ENCODE results near the gene OSBP2.

The OSBP2 gene

DNA sequence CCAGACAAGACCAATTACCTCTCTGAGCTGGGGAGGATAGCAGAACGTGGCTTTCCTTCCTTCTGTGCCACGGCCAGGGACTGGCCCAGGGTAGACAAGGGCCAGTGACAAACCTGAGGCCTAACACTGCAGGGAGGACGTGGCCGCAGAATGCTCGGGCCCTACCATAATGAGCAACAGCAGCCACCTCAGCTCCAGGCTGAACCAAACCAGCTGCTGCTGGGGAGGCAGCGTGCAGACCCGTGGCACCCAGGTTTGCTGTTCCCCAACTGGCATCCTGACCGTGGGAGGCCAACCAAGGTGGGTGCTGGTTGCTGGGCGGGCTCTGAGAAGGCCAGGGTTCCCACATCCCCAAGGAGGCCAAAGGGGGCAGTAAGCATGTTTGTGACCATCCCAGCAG, 190.9 kb downstream of the OSBP2 start:
- DNase-seq (ENCODE audit: low read depth): no peak
- no peak overlapping the region for H3K4me3 ChIP-seq (ENCODE audit: low read depth, low read length)
- TF ChIP-seq, protein P1, sequence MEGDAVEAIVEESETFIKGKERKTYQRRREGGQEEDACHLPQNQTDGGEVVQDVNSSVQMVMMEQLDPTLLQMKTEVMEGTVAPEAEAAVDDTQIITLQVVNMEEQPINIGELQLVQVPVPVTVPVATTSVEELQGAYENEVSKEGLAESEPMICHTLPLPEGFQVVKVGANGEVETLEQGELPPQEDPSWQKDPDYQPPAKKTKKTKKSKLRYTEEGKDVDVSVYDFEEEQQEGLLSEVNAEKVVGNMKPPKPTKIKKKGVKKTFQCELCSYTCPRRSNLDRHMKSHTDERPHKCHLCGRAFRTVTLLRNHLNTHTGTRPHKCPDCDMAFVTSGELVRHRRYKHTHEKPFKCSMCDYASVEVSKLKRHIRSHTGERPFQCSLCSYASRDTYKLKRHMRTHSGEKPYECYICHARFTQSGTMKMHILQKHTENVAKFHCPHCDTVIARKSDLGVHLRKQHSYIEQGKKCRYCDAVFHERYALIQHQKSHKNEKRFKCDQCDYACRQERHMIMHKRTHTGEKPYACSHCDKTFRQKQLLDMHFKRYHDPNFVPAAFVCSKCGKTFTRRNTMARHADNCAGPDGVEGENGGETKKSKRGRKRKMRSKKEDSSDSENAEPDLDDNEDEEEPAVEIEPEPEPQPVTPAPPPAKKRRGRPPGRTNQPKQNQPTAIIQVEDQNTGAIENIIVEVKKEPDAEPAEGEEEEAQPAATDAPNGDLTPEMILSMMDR (conservative IDR thresholded peaks at IDR 0.05; ENCODE audit: low read depth, low read length): no peak

DNA sequence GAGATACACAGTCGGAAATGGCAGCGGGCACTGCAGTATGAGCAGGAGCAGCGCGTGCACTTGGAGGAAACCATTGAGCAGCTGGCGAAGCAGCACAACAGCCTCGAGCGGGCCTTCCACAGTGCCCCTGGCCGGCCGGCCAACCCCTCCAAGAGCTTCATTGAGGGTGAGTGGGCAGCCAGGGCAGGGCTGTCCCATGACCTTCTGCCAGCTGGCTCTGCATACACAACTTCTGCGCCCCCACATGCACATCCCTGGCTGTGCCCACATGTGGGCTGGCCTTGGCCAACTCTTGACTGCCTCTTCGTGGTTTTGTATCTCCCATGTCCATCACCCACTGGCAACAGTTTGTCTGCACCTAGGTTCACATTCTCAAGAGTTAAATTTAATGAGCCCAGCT, 192.8 kb downstream of the OSBP2 start:
- H3K4me3 ChIP-seq (ENCODE audit: low read depth, low read length): no peak overlapping the region
- TF ChIP-seq, protein P1 (conservative IDR thresholded peaks at IDR 0.05; ENCODE audit: low read depth, low read length): no peak
- DNase-seq (ENCODE audit: low read depth): no peak

- H3K4me3 ChIP-seq (ENCODE audit: low read depth, low read length): no peak overlapping the region
- TF ChIP-seq, protein P1 (conservative IDR thresholded peaks at IDR 0.05; ENCODE audit: low read depth, low read length): no peak
- no peak for DNase-seq (ENCODE audit: low read depth)
Observed at GRCh38 chr22:30887861-30888260, 193.2 kb downstream of the OSBP2 start.

DNA sequence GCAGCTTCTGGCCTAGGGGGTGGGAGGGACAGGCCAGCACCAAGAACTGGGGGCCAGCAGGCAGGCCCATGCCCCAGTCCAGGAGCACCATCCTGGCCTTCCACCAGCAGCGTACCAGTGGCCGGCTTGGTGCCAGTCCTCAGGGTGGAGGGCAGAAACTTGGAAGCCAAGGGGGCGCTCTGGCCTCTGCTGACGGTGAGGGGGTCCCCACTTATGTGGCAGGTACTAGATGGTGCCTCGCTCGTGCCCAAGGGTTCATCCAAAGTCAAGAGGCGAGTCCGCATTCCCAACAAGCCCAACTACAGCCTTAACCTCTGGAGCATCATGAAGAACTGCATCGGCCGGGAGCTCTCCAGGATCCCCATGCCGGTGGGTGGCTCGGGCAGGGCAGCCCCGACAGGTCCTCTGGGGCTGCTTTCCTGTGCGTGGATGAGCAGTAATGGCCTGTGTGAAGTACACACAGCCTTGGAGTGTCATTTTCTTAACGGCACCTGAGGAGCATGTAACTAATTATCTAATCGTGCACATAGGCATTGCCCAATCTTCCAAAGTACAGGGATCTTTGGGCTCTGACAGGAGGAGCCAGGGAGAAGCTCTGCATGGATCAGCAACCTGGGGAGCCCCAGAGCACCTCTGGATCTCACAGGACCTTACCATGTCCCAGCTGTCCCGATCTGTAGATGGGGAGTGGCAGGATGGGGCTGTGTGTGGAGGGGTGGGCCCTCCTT, 194.8 kb downstream of the OSBP2 start:
- DNase-seq (ENCODE audit: low read depth): no peak
- TF ChIP-seq, protein P1 (conservative IDR thresholded peaks at IDR 0.05; ENCODE audit: low read depth, low read length): no peak
- no peak overlapping the region for H3K4me3 ChIP-seq (ENCODE audit: low read depth, low read length)

GRCh38 chr22:30889996-30890480, 195.4 kb downstream of the OSBP2 start:
- H3K4me3 ChIP-seq (ENCODE audit: low read depth, low read length): no peak overlapping the region
- TF ChIP-seq, protein P1 (conservative IDR thresholded peaks at IDR 0.05; ENCODE audit: low read depth, low read length): no peak
- DNase-seq (ENCODE audit: low read depth): no peak

DNA sequence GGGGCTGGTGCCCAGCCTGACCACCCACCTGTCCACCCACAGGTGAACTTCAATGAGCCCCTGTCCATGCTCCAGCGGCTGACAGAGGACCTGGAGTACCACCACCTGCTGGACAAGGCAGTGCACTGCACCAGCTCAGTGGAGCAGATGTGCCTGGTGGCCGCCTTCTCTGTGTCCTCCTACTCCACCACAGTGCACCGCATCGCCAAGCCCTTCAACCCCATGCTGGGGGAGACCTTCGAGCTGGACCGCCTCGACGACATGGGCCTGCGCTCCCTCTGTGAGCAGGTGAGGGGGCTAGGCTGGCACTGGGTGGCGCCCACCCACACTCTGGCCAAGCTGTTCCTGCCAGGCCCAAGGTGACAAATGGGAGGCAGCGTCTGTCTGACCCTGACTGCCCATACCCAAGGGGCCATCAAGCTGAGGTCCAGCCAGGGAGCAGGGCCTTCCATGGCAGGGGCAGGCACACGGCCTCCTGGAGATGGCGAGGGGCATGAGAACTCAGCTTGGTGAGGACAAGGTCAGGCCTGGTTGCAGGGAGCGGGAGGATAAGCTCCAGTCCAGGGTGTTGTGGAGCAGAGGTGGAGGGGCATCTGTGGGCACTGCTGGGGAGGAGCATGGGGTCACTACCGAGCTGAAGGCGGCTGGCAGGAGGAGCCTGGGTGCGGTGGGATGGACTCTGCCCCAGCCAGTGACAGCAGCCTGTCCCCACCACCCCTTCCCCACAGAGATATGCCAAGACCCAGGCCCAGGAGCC, 196.2 kb downstream of the OSBP2 start:
- H3K4me3 ChIP-seq (ENCODE audit: low read depth, low read length): no peak overlapping the region
- TF ChIP-seq, protein P1 (conservative IDR thresholded peaks at IDR 0.05; ENCODE audit: low read depth, low read length): peak; percentile 89
- peak; percentile 52 for DNase-seq (ENCODE audit: low read depth)
